Stimulated activated CD4-positive, alpha-beta T cell treated with anti-CD3 and anti-CD28 coated beads, Interleukin-12 subunit alpha, Interleukin-12 subunit beta, amount 100 ng/mL, for 4 hours (primary cell): ENCODE measurements around the gene GAL3ST1.
"Not testable (repeated sequence)": the region's sequence is repeated elsewhere in the genome, so short reads cannot be mapped to it uniquely, and the experiment has no call there.

ENCODE experiments used
- DNase-seq: peaks from one replicate; pipeline ENCODE4 v3.0.0-alpha.2; 2020

Gene GAL3ST1

DNA sequence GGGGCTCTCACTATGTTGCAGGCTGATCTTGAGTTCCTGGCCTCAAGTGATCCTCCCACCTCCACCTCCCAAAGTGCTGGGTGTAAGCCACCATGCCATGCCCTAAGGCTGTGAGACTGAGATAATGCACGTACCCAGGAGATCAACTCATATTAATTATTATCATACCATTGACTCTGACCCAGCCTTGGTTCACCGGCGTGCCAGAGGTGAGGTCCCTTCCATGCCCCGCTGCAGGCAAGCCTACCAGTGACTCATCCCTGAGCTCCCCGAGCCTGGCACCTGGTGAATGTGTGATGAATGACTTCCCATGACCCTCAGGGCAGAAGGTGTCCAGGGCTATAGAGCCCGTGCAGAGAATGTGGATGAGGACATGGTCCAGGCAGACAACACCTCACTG, 12.1 kb downstream of the GAL3ST1 start:
- no peak for DNase-seq

DNA sequence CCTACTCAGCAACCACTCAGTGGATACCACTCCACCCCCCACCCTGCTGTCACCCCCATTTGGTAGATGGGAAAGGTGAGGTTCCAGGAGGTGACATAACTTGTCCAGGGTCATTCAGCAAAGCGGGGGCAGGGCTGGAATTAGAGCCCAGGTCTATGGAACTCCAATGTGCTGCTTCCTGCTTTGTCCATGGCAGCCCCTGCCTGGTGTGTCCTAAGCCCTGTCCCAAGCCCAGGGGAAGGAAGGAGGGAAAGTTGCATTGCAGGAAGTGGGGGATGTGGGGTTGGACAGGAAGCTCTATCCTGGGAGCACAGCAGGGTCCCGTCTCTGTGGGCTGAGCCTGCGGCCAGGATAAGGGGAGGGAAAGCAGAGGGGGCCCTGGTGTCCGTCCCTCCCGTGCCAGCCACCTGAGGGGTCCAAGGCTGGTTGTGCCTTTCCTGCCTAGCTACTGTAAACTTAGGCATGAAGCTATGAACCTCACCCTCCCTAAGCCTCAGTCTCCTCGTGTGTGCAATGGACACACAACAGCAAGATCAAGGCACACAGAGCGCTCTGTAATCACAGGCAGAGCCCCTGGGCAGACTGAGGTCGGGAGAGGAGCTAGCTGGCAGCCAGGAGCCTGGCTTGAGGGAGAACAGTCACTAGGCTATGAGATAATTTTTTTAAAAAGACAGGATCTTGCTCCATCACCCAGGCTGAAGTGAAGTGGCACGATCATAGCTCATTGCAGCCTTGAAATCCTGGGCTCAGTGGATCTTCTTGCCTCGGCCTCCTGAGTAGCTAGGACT, 12.9 kb downstream of the GAL3ST1 start:
- DNase-seq, result no peak

DNA sequence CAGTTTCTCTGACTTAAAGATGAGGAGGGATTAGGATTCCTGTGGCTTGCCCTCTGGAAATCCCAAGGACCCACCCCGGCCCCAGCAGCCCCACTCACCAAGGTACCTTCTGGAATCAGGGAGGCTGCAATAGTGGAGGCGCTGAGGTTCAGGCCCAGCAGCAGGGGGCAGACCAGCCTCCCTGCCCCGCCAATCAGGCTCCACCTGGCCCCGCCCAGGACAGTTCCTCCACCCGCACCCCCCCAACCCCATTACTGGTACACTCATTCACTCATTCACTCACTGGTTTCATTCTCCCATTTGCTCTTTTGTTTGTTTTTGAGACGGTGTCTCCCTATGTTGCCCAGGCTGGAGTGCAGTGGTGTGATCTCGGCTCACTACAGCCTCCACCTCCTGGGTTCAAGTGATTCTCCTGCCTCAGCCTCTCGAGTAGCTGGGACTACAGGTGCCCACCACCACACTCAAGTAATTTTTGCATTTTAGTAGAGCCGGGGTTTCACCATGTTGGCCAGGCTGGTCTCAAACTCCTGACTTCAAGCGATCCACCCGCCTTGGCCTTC, 13.7 kb downstream of the GAL3ST1 start:
- not testable (repeated sequence) for DNase-seq

DNA sequence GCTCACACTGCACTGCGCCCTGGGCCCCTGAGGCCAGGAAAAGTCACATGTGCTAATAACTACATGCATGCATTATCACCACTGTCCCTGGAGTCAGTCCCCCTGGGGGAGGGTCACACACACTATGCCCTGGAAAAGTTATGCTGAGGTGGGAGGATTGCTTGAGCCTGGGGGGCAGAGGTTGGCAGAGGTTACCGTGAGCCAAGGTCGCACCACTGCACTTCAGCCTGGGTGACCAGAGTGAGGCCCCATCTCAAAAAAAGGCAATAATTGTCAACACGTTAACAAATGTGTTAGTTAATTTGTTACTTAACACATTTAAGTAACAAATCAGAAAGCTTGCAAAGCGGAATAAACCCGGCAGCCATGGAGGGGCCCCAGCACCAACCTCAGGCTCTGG, 14.6 kb downstream of the GAL3ST1 start:
- no peak for DNase-seq

DNA sequence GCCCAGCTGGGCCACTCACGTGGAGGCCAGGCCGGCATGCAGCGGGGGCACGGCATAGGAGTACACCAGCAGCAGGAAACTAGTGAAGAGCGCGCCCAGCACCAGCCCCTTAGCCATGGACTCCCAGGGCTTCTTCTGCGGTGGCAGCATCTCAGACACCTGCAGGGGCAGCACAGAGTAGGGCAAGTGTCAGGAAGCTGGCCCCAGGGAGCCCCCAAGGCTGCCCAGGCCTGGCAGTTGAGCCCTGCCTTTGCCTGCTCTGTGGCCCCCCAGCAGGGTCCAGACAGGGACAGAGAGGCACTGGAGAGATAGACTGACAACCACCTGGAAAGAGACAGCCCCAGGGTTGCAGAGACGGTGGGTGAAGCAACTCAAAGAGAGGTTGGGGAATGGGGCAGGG, 17.2 kb downstream of the GAL3ST1 start:
- DNase-seq, result no peak

DNA sequence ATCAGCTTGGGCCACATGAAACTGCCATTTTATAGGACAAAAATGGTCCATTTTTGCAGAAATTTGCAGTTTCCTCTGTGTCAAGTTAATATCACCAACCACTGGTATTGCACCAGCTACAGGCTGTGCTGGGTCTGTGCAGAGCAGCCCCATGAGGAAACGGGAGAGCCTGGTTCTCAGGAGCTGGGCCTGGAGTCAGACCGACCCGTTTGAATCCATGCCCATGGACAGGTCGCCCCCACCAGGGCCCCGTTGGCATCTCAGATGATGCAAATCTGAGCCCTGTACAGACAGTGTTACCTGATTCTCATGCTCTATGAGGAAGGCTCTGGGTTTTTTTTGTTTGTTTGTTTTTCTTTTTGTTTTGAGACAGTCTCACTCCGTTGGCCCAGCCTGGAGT, 18.1 kb downstream of the GAL3ST1 start:
- no peak for DNase-seq

DNA sequence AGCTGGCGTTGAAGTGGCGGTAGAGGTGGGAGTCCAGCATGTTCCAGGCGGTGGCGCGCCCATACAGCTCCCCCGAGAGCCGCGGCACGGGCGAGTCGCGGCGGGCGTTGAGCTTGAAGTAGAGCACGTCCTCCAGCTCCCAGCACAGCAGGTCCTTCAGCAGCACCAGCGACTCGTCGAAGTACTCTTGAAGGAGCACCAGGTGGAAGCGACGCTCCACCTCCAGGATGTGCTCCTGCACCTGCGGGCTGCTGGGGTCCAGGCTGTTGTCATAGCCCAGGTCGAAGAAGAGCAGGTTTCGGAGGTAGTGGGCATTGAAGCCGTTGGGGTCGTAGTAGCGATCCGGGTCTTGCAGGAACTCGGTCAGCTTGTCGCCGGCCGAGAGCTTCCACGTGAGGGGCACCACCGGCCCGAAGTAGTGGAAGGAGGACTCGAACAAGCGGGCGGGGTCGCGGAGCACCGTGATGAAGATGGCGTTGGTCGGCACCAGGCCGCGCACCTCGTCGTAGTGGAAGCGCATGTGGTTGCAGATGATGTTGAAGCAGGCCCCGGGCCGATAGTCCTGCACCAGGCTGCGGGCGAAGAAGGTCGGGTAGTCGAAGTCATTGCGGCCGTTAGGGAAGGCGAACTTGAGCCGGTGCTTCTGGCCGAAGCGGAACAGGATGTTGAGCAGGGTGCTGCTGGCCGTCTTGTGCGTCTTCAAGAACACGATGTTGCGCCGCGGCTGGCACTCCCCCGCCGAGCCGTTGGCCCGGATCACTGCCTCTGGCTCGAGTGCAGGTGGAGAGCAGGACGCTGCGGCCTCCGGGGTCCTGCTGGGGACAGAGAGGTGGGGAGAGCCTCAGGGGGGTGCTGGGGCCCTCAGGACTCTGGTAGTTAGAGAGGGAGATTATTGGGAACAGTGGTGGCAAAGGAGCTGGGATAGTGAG, 18.9 kb downstream of the GAL3ST1 start:
- DNase-seq, result no peak

DNA sequence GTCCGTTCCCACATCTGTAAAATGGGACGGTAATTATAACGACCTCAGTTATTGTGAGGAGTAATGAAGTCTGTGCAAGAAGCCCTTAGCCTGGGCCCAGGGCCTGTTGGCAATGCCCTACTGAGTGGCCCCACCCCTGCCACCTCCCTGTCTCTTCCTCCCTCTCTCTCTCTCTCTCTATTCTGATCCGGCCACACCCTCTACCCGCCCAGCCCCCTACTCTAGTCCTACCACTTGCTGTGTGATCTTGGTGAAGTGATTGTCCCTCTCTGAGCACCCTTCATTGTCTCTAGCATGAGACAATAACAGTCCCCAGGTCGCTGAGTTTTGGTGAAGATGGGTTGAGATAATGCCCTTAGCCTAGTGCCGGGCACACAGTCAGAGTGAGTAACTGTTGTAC, 20.5 kb downstream of the GAL3ST1 start:
- no peak for DNase-seq

DNA sequence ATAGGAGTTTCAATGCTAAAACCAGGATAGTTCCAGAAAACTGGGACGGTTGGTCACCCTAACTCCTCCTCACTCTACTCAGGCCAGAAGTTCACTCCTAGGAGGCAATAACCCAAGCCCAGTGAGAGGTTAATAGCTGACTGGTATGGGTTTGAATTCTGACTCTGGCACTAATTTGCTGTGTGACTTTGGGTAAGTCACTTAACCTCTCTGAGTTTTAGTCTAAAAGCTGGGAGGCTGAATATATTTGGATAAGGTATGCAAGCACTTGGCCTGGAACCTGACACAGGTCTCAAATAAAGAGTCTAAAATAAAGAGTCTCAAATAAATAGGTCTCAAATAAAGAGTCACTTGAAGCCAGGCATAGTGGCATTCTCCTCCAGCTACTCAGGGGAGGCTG, 21.7 kb downstream of the GAL3ST1 start:
- DNase-seq, result no peak

DNA sequence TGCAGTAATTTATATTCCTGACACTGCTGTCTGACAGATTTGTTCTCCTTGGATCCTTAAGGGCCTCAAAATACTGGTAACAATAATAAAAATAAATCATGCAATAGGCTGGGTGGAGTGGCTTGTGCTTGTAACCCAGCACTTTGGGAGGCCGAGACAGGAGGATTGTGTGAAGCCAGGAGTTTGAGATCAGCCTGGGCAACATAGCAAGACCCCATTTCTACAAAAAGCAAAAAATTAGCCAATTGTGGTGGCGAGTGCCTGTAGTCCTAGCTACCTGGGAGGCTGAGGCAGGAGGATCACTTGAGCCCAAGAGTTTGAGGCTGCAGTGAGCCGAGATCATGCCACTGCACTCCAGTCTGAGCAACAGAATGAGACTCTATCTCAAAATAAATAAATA, 22.7 kb downstream of the GAL3ST1 start:
- not testable (repeated sequence) for DNase-seq

DNA sequence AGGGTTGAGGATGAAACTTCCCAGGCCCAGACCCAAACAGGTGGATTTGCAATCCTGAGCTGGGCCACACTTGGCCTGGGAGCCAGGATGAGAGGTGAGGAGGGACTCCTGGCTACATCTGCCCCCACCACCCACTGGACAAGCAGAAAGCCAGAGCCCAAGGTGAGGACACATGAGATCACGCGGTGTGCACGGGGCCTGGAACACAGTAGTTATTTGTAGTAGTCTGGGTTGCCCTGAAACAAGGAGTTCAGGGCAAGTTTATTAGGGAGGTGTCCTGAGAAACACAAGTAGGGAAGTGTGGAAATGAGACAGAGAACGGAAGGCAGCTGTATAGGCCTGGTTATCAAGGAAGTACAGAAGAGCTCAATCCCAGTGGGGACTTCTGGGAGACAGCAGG, 27.3 kb downstream of the GAL3ST1 start:
- DNase-seq, result no peak

DNA sequence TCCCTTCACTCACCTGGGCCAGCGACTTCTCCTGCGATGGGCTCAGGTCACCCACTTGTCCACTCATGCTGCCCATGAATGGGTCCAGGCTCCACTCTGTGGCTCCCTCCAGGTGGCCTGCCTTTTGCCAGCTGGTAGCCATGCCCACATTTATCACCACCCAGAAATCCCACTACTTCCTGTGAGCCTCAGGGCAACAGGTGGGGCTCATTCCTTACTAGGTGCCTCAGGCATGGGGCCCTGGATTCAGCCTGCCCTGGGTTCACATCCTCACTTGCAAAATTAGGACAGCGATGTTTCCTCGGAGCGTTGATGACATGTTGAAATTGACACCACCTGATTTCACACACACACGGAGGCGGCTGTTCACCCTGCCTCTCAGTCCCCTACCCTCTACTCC, 27.8 kb downstream of the GAL3ST1 start, which contains the start of gene SEC14L6:
SEC14L6 (minus strand) TSS at position 126 of the 400 bp plus-strand sequence; CDS start at position 67, 59 bp downstream.
- DNase-seq, result no peak

DNA sequence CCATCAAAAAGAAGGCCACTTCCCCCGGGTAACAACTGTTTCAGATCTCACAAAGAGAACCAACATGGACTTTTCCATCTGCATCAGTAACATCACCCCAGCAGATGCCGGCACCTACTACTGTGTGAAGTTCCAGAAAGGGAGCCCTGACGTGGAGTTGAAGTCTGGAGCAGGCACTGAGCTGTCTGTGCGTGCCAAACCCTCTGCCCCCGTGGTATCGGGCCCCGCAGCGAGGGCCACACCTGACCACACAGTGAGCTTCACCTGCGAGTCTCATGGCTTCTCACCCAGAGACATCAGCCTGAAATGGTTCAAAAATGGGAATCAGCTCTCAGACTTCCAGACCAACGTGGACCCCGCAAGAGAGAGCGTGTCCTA, 31.7 kb downstream of the GAL3ST1 start:
- DNase-seq, result no peak

DNA sequence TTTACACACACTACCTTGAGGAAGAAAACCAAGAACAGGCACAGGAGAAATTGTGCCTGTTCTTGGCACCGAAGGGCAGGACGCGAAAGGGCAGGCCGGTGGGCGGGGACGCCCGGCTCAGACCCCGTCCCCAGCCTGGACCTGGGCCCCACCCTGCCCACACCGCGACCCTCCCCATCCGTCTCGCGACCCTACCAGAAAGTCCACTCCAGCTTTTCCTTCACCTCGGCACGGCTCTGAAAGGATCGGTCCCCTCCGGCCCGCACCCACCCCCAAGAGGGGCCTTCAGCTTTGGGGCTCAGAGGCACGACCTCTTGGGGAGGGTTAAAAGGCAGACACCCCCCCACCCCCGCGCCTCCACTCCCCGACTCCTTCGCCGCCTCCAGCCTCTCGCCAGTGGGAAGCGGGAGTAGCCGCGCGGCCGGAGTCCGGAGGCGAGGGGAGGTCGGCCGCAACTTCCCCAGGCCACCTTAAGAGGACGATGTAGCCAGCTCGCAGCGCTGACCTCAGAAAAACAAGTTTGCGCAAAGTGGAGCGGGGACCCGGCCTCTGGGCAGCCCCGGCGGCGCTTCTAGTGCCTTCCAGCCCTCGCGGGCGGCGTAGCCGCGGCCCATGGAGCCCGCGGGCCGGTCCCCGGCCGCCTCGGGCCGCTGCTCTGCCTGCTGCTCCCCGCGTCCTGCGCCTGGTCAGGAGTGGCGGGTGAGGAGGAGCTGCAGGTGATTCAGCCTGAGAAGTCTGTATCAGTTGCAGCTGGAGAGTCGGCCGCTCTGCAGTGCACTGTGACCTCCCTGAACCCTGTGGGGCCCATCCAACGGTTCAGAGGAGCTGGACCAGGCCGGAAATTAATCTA, 32.3 kb downstream of the GAL3ST1 start:
- no peak for DNase-seq

DNA sequence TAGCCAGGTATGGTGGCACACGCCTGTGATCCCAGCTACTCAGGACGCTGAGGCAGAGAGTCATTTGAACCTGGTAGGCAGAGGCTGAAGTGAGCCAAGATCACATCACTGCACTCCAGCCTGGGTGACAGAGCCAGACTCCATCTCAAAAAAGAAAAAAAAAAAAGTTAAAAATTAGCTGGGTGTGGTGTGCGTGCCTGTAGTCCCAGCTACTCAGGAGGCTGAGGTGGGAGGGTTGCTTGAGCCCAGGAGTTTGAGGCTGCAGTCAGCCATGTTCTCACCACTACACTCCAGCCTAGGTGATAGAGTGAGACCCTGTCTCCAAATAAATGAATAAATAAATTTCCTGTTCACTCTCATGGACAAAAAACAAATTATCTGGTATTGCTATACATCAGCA, 33.0 kb downstream of the GAL3ST1 start:
- DNase-seq, result not testable (repeated sequence)

DNA sequence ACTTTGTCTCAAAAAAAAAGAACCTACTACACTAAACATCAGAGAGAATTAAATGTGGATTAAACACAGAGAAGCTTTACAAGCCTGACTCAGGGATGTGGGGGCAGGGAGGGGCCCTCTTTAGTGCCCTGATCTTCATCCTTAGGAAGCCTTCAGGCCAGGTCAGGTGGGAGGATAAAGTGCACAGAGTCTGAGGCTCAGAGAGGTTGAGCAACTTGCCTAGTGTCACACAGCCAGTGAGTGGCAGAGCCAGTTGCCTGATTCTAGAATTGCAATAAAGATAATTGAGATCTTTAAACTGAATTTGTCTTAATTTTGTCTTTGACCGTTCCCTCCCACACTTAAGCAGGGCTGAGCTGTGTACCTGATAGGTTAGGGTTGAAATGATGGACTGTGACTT, 35.1 kb downstream of the GAL3ST1 start:
- no peak for DNase-seq

DNA sequence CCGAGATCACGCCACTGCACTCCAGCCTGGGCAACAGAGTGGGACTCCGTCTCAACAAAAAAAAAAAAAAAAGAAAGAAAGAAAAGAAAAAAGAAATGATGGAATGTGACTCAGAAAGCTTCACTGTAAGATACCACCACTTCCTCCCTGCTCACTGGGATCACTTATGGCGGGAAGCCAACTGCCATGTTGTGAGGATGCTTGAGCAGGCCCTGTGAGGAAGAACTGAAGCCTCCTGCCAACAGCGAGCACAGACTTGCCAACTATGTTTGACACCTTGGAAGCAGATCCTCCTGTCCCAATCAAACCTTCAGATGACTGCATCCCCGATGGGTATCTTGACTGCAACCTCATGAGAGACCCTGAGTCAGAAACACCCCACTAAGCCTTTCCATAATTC, 36.2 kb downstream of the GAL3ST1 start:
- DNase-seq, result no peak

DNA sequence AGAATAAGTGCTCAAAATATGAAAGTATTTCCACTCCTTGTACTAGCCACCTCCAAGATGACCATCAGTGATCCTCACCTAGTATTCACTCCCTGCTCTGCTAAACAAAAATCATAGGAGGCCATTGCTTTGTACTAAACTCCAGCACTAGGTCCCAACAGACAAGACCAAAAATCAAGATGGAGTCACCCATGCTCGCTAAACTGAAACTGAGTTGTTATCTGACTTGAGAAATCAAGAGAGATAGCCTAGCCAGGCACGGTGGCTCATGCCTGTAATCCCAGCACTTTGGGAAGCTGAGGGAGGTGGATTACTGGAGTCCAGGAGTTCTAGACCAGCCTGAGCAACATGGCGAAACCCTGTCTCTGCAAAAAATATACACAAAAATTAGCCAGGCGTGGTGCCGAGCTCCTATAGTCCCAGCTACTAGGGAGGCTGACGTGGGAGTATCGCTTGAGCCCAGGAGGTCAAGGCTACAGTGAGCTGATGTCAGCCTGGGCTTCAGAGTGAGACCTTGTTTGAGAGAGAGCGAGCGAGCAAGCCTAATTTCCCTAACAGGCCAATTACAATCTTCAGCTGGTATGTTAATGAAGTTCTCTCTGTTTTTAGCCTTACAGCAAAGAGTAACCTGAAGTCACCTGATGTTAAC, 37.3 kb downstream of the GAL3ST1 start:
- DNase-seq, result no peak

DNA sequence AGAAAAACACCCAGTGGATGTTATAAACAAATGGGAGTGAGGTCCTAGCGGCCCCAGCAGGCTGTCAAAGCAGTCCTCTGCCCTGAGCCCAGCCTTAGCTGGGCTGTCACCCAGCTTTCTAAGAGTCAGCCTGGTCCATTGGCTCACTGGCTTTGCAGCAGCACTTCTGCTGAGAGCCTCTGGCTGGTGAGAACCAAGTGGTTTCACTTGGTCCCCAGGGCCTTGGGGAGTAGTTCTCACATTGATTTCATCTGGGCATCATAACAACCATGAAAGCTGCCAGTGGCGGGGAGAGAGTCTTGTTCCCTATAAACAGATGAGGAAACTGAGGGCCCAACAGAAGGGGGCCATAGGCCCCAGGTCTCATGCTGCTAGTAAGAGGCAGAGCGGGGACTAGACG, 39.3 kb downstream of the GAL3ST1 start:
- no peak for DNase-seq

DNA sequence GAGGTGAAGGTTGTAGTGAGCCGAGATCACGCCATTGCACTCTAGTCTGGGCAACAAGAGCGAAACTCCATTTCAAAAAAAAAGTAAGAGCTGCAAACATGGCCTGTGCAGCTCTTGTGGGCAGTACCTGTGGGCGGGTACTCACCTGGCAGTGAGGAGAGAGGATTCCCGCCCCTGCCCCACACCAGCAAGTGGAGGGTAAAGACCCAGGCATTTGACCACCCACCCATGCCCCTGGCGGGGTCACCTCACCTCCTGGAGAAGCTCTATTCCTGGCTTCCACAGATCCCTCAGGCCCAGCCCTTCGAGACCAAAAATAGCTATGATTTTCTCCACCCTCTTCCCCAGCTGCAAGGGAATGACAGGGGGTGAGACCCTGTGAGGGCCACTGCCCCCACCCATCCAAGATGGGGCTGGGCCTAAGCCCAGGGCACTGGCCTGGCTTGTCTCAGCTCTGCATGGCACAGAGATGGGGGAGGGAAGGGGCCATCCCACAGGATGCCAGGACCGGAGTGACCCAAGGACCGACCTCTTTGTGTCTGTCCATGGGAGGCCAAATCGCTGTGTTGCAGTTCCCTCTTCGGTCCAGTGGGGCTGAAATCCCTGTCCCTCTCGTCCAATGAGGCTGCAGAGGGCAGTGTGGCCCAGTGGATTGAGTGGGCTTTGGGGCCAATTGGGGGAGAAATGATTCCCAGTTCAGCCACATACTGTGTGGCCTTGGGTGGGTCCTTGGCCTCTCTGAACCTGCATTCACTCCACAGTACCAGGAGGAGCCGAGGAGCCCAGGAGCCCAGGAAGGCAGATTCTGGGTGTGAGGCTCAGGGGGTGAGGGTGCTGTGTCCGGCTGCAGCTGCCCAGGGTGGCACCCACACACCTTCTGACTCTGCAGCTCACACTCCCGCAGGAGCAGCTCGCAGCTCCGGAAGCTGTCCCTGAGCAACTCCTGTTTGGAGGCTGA, 42.5 kb downstream of the GAL3ST1 start:
- DNase-seq, result no peak

DNA sequence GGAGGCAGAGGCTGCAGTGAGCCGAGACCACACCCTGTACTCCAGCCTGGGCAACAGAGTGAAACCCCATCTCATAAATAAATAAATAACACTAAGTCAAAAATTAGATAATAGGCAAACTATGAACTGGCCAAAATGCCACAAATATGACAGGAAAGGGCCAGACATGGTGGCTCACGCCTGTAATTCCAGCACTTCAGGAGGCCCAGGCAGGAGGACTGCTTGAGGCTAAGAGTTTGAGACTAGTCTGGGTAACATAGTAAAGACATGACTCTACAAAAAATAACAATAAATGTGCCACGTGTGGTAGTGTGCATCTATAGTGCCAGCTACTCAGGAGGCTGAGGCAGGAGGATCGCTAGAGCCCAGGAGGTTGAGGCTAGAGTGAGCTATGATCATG, 47.8 kb downstream of the GAL3ST1 start:
- DNase-seq, result no peak
